T-helper 1 cell (primary cell): ENCODE measurements around the gene AVPI1.
"Not testable (repeated sequence)": the region's sequence is repeated elsewhere in the genome, so short reads cannot be mapped to it uniquely, and the experiment has no call there.

Source experiments
- DNase-seq, 5 donors: peaks; one replicate each; pipeline ENCODE4 v3.0.0-alpha.2; 2012 to 2020

AVPI1 gene

GRCh38 chr10:97711640-97712572, 24.9 kb upstream of the AVPI1 start:
- no peak for DNase-seq

- DNase-seq = peak in 2 of 5 donors; percentile 23 to 25
Observed at GRCh38 chr10:97708976-97709946, 22.2 kb upstream of the AVPI1 start.

- DNase-seq = no peak
Observed at GRCh38 chr10:97708167-97708566, 21.1 kb upstream of the AVPI1 start.

GRCh38 chr10:97707134-97707861, 20.3 kb upstream of the AVPI1 start:
- no peak for DNase-seq

GRCh38 chr10:97705006-97705670, 18.1 kb upstream of the AVPI1 start:
- DNase-seq = no peak

- DNase-seq = no peak
Observed at GRCh38 chr10:97704341-97704740, 17.3 kb upstream of the AVPI1 start.

GRCh38 chr10:97703398-97704067, 16.5 kb upstream of the AVPI1 start:
- DNase-seq = no peak

- DNase-seq = peak in 3 of 5 donors; percentile 27 to 53 (median 34)
Observed at GRCh38 chr10:97701438-97702069, 14.5 kb upstream of the AVPI1 start.

- DNase-seq = not testable (repeated sequence)
Observed at GRCh38 chr10:97698072-97698655, 11.1 kb upstream of the AVPI1 start.

- no peak for DNase-seq
Observed at GRCh38 chr10:97690133-97690532, 3.1 kb upstream of the AVPI1 start.

GRCh38 chr10:97689559-97690020, 2.5 kb upstream of the AVPI1 start:
- DNase-seq = no peak

- no peak for DNase-seq
Observed at GRCh38 chr10:97687785-97688781, 1.0 kb upstream of the AVPI1 start.

GRCh38 chr10:97686301-97686961, 610 bp downstream of the AVPI1 start:
- peak in 1 of 5 donors; percentile 40 for DNase-seq

- no peak for DNase-seq
Observed at GRCh38 chr10:97685395-97685958, 1.6 kb downstream of the AVPI1 start.

- DNase-seq = no peak
Observed at GRCh38 chr10:97684866-97685394, 2.1 kb downstream of the AVPI1 start.

- DNase-seq = not testable (repeated sequence)
Observed at GRCh38 chr10:97684368-97684713, 2.7 kb downstream of the AVPI1 start.

- DNase-seq = no peak
Observed at GRCh38 chr10:97683556-97684367, 3.3 kb downstream of the AVPI1 start.
